H1 (cell line): ENCODE results near the gene BTNL3. TPM values are rescaled to one million over a fixed set of nuclear protein-coding genes. Genes with fewer than 3 reads are reported as not detected.

Experiments
- CBX8 ChIP-seq: fragments of 300-800, 300-1000 bp; sonication (generic); IDR thresholded peaks from 2 replicates; pipeline ENCODE4 v1.7.1; 2016; ENCODE audit warnings: low read depth, low read length, borderline replicate concordance
- FOSL1 ChIP-seq: IDR thresholded peaks from 2 replicates; pipeline ENCODE4 v1.6.1; 2011; ENCODE audit warnings: mild to moderate bottlenecking, low read depth, low read length, moderate library complexity; ENCODE audit not compliant: insufficient read depth
- HDAC6 ChIP-seq: IDR thresholded peaks from one replicate; pipeline ENCODE4 v1.7.1; 2012; ENCODE audit warnings: low read depth, mild to moderate bottlenecking, inconsistent platforms, low read length, moderate library complexity
- JUN ChIP-seq: IDR thresholded peaks from 2 replicates; pipeline ENCODE4 v1.6.1; 2011; ENCODE audit warnings: low read depth, mild to moderate bottlenecking, improper control_type of control experiment, low read length
- PHF8 ChIP-seq: fragments of 200-600 bp; sonication (generic); conservative IDR thresholded peaks from 2 replicates; pipeline ENCODE4 v1.7.1; 2012; ENCODE audit warnings: low read depth, mild to moderate bottlenecking, inconsistent platforms, low read length, moderate library complexity
- RNF2 ChIP-seq: fragments of 200-900, 300-1000 bp; sonication (generic); IDR thresholded peaks from 2 replicates; pipeline ENCODE4 v1.7.1; 2016; ENCODE audit warnings: borderline replicate concordance, low read depth, mild to moderate bottlenecking, antibody characterized with exemption, low read length; ENCODE audit not compliant: poor library complexity, severe bottlenecking; ENCODE audit errors: missing control alignments
- microRNA-seq, 2 experiments: library from miRNA; unstranded; fragments of <30 nt; microRNA quantifications; one replicate each; pipeline versions ENCODE4 to v1.2.0, GENCODE V29; 2016 to 2020; ENCODE audit warnings: borderline microRNAs expressed in 2 of 2, borderline number of aligned reads in 2 of 2, borderline replicate concordance in 1 of 2
- polyA plus RNA-seq, 7 experiments: library from polyadenylated mRNA; depleted of rRNA in 3 of 7; stranded (reverse) in 5 of 7; unstranded in 2 of 7; fragments of >200 nt in 5 of 7; fragments of 200-250 nt in 2 of 7; gene quantifications; 1 replicate in 5 of 7; 2 replicates in 1 of 7; 4 replicates in 1 of 7; pipeline versions ENCODE4 v1.2.1 to v1.2.3, GENCODE V29; 2011 to 2013; ENCODE audit warnings: missing spikeins in 2 of 7, mixed read lengths in 2 of 7
- small RNA-seq: library from polyadenylated mRNA; stranded (forward); fragments of <200 nt; extraction: miRNeasy Mini kit (QIAGEN cat#:217004); gene quantifications from one replicate; pipeline ENCODE3, GENCODE V24; 2013; ENCODE audit not compliant: insufficient read depth
- total RNA-seq: library from RNA; stranded (reverse); fragmentation: NEBNext Ultra II Directional; extraction: Animal tissue kit (Norgen Biotek cat#: 25700); gene quantifications from 2 replicates; pipeline ENCODE4 v1.2.1, GENCODE V29; 2021
- TF ChIP-seq, protein P1 (sequence below): IDR thresholded peaks from 2 replicates; pipeline ENCODE4 v1.6.1; 2011; ENCODE audit warnings: low read depth, mild to moderate bottlenecking, low read length; ENCODE audit not compliant: insufficient read depth

The BTNL3 gene
- total and polyA plus RNA-seq, 2 of the 8 experiments (the other 6 are each of a cell fraction or from before 2014, with no cell fraction given), result not detected

DNA sequence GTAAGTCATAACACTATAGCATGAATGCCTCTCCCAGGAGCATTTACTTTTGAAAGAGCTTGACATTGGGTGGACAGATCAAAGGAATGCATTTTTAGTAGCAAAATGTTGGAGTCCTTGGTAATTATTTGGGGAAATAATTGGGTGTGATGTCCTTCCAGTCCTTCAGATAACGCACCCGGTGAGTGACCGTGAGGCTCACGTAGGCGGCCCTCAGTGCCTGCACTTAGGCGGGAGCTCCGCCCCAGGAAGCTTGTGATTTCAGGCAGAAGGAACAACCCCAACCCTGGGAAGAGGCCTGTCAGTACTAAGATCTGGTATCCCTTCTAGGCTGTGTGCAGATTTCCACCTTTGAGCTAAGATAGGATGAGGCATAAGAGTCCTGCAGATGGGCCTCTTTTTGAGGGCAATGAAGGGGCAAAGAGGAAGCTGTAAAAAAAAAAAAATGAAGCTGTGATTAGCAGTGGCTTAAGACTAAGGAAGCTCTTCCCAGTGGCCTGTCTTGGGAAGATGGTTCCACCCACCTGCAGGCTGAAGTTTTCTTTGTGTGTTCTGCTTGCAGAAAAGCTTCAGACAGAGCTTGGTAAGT, 66.3 kb downstream of the BTNL3 start (continued):
- no peak for TF ChIP-seq FOSL1
- TF ChIP-seq PHF8, result no peak
- TF ChIP-seq, protein P1, sequence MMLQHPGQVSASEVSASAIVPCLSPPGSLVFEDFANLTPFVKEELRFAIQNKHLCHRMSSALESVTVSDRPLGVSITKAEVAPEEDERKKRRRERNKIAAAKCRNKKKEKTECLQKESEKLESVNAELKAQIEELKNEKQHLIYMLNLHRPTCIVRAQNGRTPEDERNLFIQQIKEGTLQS, result no peak
- TF ChIP-seq CBX8, result no peak
- no peak for TF ChIP-seq RNF2
- TF ChIP-seq JUN, result no peak
- TF ChIP-seq HDAC6, result no peak

Small RNA genes lying within 50 kb of the gene (microRNA-seq; reads per million reads assigned to microRNA genes)
- gene MIR8089, result 0 reads per million in 2 experiments

Small RNA genes lying within 50 kb of the gene (small RNA-seq; reads per million reads assigned to genes)
- gene MIR8089, result not detected
- not detected for gene RNU6-1036P
- not detected for gene RPS29P12

Other genes starting within 250 kb of the BTNL3 start
- not detected in 2 replicates for gene OR2Y1, start 248.8 kb upstream of the BTNL3 start, total RNA-seq
- not detected in 2 replicates for gene OR2Y1, start 248.8 kb upstream of the BTNL3 start, polyA plus RNA-seq (2011; rRNA removed)
- gene MGAT1, start 186.0 kb upstream of the BTNL3 start, total RNA-seq, result 77.0 and 83.8 TPM in 2 replicates
- 66.8 and 96.1 TPM in 2 replicates for gene MGAT1, start 186.0 kb upstream of the BTNL3 start, polyA plus RNA-seq (2011; rRNA removed)
- 34.8 and 38.5 TPM in 2 replicates for gene ZFP62, start 127.6 kb upstream of the BTNL3 start, total RNA-seq
- gene ZFP62, start 127.6 kb upstream of the BTNL3 start, polyA plus RNA-seq (2011; rRNA removed), result 5.4 and 9.3 TPM in 2 replicates
- 0.27 and 0.48 TPM in 2 replicates for gene BTNL8, start 89.7 kb upstream of the BTNL3 start, total RNA-seq
- 0.32 and 0.42 TPM in 2 replicates for gene BTNL8, start 89.7 kb upstream of the BTNL3 start, polyA plus RNA-seq (2011; rRNA removed)
- 0.65 and 0.89 TPM in 2 replicates for gene BTNL9, start 51.4 kb downstream of the BTNL3 start, total RNA-seq
- 0.23 and 0.46 TPM in 2 replicates for gene BTNL9, start 51.4 kb downstream of the BTNL3 start, polyA plus RNA-seq (2011; rRNA removed)
- gene OR2V1, start 142.3 kb downstream of the BTNL3 start, total RNA-seq, result not detected in 2 replicates
- gene OR2V1, start 142.3 kb downstream of the BTNL3 start, polyA plus RNA-seq (2011; rRNA removed), result not detected in 2 replicates
- gene OR2V2, start 158.7 kb downstream of the BTNL3 start, total RNA-seq, result not detected in 2 replicates
- gene OR2V2, start 158.7 kb downstream of the BTNL3 start, polyA plus RNA-seq (2011; rRNA removed), result not detected in 2 replicates
- 0.44 and 0.47 TPM in 2 replicates for gene TRIM7, start 216.3 kb downstream of the BTNL3 start, total RNA-seq
- gene TRIM7, start 216.3 kb downstream of the BTNL3 start, polyA plus RNA-seq (2011; rRNA removed), result 0.36 and 0.57 TPM in 2 replicates
- gene TRIM41, start 234.4 kb downstream of the BTNL3 start, total RNA-seq, result 21.2 and 21.6 TPM in 2 replicates
- gene TRIM41, start 234.4 kb downstream of the BTNL3 start, polyA plus RNA-seq (2011; rRNA removed), result 12.9 and 18.0 TPM in 2 replicates